BLaER1 treated with 17β-estradiol and CSF1 and Interleukin-3, amounts not matched to agents 10 nM and 100 nM (cell line): ENCODE results near the gene SLC38A11.
"Not testable (repeated sequence)": the region's sequence is repeated elsewhere in the genome, so short reads cannot be mapped to it uniquely, and the experiment has no call there.

Experiments
- H3K27ac ChIP-seq, 11 experiments: shearing (Covaris generic); formaldehyde crosslinking; 2 replicates each; pipeline ENCODE4 v1.8.1; 2022
- H3K27me3 ChIP-seq, 11 experiments: shearing (Covaris generic); formaldehyde crosslinking; 2 replicates each; pipeline ENCODE4 v1.8.1; 2022
- H3K36me3 ChIP-seq, 11 experiments: shearing (Covaris generic); formaldehyde crosslinking; 2 replicates each; pipeline ENCODE4 v1.8.1; 2022
- H3K4me1 ChIP-seq, 10 experiments: shearing (Covaris generic); formaldehyde crosslinking; 2 replicates each; pipeline ENCODE4 v1.8.1; 2022
- H3K4me2 ChIP-seq, 11 experiments: shearing (Covaris generic); formaldehyde crosslinking; 2 replicates each; pipeline ENCODE4 v1.8.1; 2022
- H3K4me3 ChIP-seq, 10 experiments: shearing (Covaris generic); formaldehyde crosslinking; 2 replicates each; pipeline ENCODE4 v1.8.1; 2022
- H3K9ac ChIP-seq, 11 experiments: shearing (Covaris generic); formaldehyde crosslinking; 2 replicates each; pipeline ENCODE4 v1.8.1; 2022
- H3K9me3 ChIP-seq, 11 experiments: shearing (Covaris generic); formaldehyde crosslinking; replicated peaks in 1 of 11; 2 replicates each; pipeline ENCODE4 v1.8.1; 2022
- H4K20me1 ChIP-seq, 11 experiments: shearing (Covaris generic); formaldehyde crosslinking; 2 replicates each; pipeline ENCODE4 v1.8.1; 2022
- Cebpa-rat ChIP-seq, 11 experiments: shearing (Covaris generic); IDR thresholded peaks; 2 replicates each; pipeline ENCODE4 v1.8.1; 2022

SLC38A11 gene, protein sequence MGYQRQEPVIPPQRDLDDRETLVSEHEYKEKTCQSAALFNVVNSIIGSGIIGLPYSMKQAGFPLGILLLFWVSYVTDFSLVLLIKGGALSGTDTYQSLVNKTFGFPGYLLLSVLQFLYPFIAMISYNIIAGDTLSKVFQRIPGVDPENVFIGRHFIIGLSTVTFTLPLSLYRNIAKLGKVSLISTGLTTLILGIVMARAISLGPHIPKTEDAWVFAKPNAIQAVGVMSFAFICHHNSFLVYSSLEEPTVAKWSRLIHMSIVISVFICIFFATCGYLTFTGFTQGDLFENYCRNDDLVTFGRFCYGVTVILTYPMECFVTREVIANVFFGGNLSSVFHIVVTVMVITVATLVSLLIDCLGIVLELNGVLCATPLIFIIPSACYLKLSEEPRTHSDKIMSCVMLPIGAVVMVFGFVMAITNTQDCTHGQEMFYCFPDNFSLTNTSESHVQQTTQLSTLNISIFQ

DNA sequence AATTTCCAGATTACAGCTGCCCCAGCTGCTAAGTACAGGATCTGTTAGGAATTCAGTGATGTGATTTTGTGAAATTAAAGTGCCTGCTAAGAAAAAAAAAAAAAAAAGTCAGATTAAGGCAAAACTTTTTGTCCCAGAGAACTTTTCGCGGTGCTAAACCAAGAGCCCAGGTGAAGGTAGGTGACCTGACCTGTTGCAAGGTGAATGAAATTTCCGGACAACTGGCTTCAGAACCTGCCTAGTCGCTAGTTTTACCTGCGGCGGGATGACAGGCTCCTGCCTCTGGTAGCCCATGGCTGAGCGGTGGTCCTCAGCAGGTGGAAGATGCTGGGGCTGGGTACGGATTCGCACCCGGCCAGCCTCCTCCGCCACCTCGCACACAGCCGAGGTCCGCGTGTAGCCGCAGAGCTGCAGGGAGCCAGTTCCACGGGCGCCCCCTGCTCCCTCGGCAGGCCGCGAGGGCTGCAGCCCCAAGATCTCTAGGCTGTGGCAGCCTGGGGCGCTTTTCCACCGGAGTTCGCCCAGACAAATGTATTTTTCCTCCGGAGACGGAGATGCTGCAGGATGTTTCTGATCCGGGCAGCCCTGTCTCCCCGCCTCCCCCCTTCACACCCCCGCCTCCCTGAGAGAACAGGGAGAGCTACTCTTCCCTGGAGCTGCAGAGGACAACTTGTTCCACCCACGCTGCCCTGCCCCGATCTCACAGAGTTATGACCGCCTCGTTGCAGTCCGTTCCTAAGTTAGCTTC lies at the start of gene SLC38A11:
Gene SLC38A11, minus strand, starts transcription at position 572 of the 748 bp plus-strand sequence. Its CDS starts 278 bp downstream, at position 294.
- Histone ChIP-seq H4K20me1 (no peaks in the 10 kb centered on the region), H3K4me3 (no peak within 1 kb of the TSS), H3K9me3 (no peaks in the 10 kb centered on the region), H3K27ac (no peak within 1 kb of the TSS), H3K4me2 (no peak within 1 kb of the TSS), H3K27me3 (no peaks in the 10 kb centered on the region), H3K9ac (no peak within 1 kb of the TSS), H3K36me3 (no peaks in the 10 kb centered on the region), H3K4me1 (no peaks in the 10 kb centered on the region)
- TF ChIP-seq Cebpa-rat (IDR thresholded peaks at IDR 0.05): no peak

DNA sequence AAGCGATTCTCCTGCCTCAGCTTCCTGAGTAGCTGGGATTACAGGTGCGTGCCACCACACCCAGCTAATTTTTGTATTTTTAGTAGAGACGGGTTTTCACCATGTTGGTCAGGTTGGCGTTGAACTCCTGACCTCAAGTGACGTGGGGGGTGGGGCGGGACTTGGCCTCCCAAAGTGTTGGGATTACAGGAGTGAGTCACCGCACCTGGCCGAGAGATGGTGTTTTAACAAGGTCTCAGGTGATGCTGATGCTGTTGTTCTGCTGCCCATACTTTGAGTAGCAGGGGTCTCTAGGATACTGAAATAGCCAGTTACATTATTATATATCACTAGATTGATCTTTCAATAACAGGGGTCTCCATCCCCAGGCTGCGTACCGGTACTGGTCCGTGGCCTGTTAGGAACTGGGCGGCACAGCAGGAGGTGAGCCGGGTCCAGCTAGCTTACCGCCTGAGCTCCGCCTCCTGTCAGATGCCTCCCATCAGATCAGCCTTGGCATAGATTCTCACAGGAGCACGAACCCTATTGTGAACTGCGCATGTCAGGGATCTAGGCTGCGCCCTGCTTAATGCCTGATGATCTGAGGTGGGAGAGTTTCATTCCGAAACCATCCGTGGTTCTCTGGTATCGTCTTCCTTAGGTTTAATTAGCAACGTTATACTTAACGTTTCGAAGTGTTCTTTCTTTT lies 48.3 kb upstream of the SLC38A11 start:
- H3K9ac ChIP-seq: no peak overlapping the region

DNA sequence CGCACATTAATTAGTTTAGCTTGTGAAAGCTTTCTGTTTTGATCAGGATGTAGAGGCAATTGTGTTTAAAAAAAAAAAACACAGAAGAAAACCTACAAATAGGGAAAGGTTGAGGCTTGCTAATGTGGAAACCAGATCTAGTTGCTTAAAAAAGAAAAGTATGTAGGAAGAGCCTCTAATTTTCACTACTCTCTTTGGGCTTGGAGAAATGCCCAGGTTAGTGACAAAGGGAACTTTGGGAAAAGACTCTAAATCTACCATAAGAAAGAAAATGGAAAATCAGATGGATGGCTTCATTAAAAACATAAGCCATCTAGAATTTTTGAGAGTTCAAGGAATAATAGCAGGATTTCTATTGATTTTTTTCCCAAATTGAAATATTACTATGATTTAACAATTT lies 47.3 kb upstream of the SLC38A11 start:
- Histone ChIP-seq H3K4me1 (peaks cover 0 to 5% (median 0%) of the 10 kb centered on the region in 10 experiments; a peak in 2 of 20 replicates), H3K27ac (no peak overlapping the region), H4K20me1 (no peaks in the 10 kb centered on the region), H3K27me3 (no peaks in the 10 kb centered on the region), H3K36me3 (no peaks in the 10 kb centered on the region), H3K9me3 (no peaks in the 10 kb centered on the region), H3K9ac (no peak overlapping the region), H3K4me2 (no peak overlapping the region), H3K4me3 (no peak overlapping the region)
- no peak for TF ChIP-seq Cebpa-rat (IDR thresholded peaks at IDR 0.05)

More for the DNA sequence above, 48.3 kb upstream of the SLC38A11 start:
- Histone ChIP-seq H3K9me3 (no peaks in the 10 kb centered on the region), H3K27ac (no peak overlapping the region), H3K36me3 (no peaks in the 10 kb centered on the region), H4K20me1 (no peaks in the 10 kb centered on the region), H3K4me2 (no peak overlapping the region), H3K4me3 (no peak overlapping the region), H3K27me3 (no peaks in the 10 kb centered on the region), H3K4me1 (peaks cover 0 to 10% (median 0%) of the 10 kb centered on the region in 10 experiments; a peak in 2 of 20 replicates)
- no peak for TF ChIP-seq Cebpa-rat (IDR thresholded peaks at IDR 0.05)

DNA sequence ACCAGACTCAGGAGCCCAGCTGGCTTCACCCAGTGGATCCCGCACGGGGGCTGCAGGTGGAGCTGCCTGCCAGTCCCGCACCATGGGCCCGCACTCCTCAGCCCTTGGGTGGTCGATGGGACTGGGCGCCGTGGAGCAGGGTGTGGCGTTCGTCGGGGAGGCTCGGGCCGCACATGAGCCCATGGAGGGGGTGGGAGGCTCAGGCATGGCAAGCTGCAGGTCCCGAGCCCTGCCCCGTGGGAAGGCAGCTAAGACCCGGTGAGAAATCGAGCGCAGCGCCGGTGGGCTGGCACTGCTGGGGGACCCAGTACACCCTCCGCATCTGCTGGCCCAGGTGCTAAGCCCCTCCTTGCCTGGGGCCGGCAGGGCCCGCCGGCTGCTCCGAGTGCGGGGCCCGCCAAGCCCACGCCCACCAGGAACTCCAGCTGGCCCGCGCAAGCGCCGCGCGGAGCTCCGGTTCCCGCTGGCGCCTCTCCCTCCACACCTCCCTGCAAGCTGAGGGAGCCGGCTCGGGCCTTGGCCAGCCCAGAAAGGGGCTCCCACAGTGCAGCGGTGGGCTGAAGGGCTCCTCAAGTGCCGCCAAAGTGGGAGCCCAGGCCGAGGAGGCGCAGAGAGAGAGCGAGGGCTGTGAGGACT lies 39.5 kb upstream of the SLC38A11 start:
- not testable (repeated sequence) for H3K27me3 ChIP-seq, H3K9me3 ChIP-seq, H3K4me2 ChIP-seq, H3K36me3 ChIP-seq, H3K9ac ChIP-seq, H3K4me3 ChIP-seq, H4K20me1 ChIP-seq, H3K27ac ChIP-seq
- H3K4me1 ChIP-seq: peaks cover 8 to 16% (median 10%) of the 10 kb centered on the region in 10 experiments; a peak in 18 of 20 replicates

DNA sequence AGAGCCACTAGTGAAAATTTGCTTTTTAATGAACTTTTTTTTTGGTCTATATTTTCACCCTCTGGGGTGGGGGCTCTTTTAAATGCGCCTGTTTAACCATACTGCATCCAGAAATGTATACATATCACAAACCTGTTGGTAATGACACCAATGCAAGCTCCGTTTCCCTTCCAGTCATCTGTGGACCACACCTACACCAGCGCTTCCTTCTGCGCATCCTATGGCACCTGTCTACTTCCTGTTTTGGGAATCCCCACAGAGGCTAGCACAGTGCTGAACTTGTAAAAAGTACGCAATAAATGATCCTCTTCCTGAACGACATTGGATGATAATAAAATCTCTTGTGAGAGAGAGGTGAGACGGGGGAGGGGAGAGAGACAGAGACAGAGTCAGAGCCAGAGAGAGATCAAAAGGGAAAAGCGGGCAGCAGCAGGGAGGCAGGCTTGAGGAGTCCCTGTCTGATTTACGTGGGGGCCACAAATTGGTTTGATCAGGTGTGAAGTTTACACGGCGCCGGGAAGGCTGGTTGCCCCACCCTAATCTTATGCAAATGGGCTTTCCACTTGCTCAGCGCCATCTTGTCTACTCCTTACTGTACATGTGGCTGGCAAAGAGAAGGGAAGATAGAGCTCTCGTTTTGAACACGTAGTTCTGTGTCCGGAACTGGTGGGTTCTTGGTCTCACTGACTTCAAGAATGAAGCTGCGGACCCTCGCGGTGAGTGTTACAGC lies 38.1 kb upstream of the SLC38A11 start:
- Histone ChIP-seq H3K27ac (no peak overlapping the region), H3K9me3 (no peaks in the 10 kb centered on the region), H3K27me3 (no peaks in the 10 kb centered on the region), H3K4me2 (no peak overlapping the region), H3K4me1 (peaks cover 8 to 16% (median 10%) of the 10 kb centered on the region in 10 experiments; a peak in 18 of 20 replicates), H3K9ac (no peak overlapping the region), H3K36me3 (no peaks in the 10 kb centered on the region), H4K20me1 (no peaks in the 10 kb centered on the region), H3K4me3 (no peak overlapping the region)
- no peak for TF ChIP-seq Cebpa-rat (IDR thresholded peaks at IDR 0.05)

DNA sequence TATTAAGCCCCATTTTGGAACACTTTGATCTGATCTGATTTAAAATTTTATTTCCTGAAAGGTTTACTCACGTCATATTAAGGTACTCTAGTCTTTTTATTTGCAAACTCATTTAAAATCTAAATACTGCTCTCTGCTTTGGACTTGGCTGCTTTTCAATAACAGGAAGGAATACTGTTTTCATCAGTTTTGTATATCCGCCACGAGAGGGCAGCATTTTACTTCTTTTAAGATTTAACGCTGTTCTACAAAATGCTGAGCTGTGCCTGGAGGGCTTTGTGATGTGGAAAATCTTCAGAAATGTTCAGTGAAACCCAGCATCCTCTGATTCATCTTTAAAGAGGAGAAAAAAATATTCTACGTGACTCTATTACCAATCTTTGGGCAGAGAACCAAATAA lies 37.5 kb upstream of the SLC38A11 start:
- Histone ChIP-seq H3K4me3 (no peak overlapping the region), H4K20me1 (no peaks in the 10 kb centered on the region), H3K27me3 (no peaks in the 10 kb centered on the region), H3K9ac (no peak overlapping the region), H3K27ac (no peak overlapping the region; a peak in 1 of 22 replicates), H3K4me1 (peaks cover 8 to 16% (median 10%) of the 10 kb centered on the region in 10 experiments; a peak in 18 of 20 replicates), H3K9me3 (no peaks in the 10 kb centered on the region), H3K36me3 (no peaks in the 10 kb centered on the region), H3K4me2 (no peak overlapping the region)
- TF ChIP-seq Cebpa-rat (IDR thresholded peaks at IDR 0.05): no peak

DNA sequence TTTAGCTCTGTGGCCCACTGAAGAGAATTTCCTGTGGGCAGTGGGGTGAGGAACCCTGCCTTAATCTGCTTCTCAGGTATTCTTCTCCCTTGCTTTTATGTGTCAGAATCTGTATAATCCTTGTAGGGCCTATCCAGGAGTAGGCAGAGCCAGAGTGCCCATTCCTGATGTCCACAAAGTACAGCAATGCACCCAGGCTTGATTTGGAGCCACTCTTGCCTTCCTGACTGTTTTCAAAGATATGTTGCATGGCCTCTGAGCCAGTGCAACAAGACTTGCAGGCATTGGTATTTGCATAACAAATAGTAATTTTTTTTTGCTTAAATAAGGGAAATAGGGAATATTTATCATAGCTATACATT lies 36.7 kb upstream of the SLC38A11 start:
- not testable (repeated sequence) for H4K20me1 ChIP-seq, H3K4me3 ChIP-seq, H3K36me3 ChIP-seq, H3K9me3 ChIP-seq, H3K27me3 ChIP-seq
- Histone ChIP-seq H3K9ac (peak overlapping the region in 1 of 11 experiments; percentile 37; a peak in 1 of 22 replicates), H3K4me1 (peaks cover 8 to 16% (median 10%) of the 10 kb centered on the region in 10 experiments; a peak in 18 of 20 replicates), H3K4me2 (peak overlapping the region in 10 of 11 experiments; percentile 0 to 44 (median 21); a peak in 10 of 22 replicates), H3K27ac (peak overlapping the region in 3 of 11 experiments; percentile 14 to 18 (median 16); a peak in 2 of 22 replicates)

DNA sequence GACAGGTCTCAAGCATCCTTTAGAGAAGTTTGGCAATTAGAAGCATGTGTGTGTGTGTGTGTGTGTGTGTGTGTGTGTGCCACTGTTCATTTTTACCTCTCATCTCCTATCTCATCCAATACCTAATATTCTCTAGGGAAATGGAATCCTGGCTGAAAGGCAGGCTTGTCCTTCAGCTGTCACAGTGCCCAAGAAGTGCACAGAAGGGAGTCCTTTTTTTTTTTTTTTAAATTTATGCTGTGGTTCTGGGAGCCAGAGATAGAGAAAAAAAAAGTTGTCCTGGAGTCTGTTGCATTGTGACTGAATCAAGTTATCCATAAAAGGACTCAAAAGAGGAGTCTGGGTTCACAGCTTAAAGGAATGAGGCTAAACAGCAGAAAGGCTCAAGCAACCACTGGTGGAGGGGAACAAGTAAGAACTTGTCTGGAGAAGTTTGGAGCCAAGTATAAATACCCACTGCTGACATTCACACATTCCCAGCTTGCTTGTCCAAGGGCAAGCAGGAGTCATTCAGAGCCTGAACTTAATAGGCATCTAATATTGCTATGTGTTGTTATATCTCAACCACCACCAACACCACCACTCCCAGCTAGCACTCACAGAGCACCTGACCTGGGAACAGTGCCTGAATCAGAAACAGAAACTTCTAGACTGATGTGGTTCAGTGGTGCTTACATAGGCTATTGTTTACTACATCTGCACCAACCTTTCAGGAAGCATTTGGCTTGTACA lies 36.2 kb upstream of the SLC38A11 start:
- not testable (repeated sequence) for H3K4me3 ChIP-seq, H3K36me3 ChIP-seq, H3K27me3 ChIP-seq, H4K20me1 ChIP-seq, H3K9me3 ChIP-seq
- peak overlapping the region in 1 of 11 experiments; percentile 37; a peak in 1 of 22 replicates for H3K9ac ChIP-seq
- H3K4me1 ChIP-seq: peaks cover 8 to 16% (median 10%) of the 10 kb centered on the region in 10 experiments; a peak in 18 of 20 replicates
- H3K4me2 ChIP-seq: peak overlapping the region in 10 of 11 experiments; percentile 0 to 44 (median 21); a peak in 12 of 22 replicates
- H3K27ac ChIP-seq: peak overlapping the region in 3 of 11 experiments; percentile 14 to 18 (median 16); a peak in 2 of 22 replicates

DNA sequence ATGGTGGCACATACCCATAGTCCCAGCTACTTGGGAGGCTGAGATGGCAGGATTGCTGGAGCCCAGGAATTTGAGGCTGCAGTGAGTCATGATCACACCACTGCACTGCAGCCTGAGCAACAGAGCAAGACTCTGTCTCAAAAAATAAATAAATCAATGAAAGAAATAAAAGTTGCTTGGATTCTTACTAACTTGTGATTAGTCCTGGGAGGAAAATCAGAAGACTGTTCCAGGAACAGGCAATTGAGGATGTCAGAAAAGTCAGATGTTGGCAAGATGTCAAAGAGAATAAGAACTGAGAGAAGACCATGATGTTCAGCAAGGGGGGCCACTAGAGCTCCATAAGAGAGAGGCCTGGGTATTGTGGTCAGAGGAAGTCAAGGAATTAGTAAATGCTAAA lies 35.6 kb upstream of the SLC38A11 start:
- not testable (repeated sequence) for H4K20me1 ChIP-seq, H3K9ac ChIP-seq, H3K4me3 ChIP-seq, H3K36me3 ChIP-seq, H3K27me3 ChIP-seq, H3K9me3 ChIP-seq, H3K27ac ChIP-seq, H3K4me2 ChIP-seq
- peaks cover 8 to 16% (median 10%) of the 10 kb centered on the region in 10 experiments; a peak in 18 of 20 replicates for H3K4me1 ChIP-seq

DNA sequence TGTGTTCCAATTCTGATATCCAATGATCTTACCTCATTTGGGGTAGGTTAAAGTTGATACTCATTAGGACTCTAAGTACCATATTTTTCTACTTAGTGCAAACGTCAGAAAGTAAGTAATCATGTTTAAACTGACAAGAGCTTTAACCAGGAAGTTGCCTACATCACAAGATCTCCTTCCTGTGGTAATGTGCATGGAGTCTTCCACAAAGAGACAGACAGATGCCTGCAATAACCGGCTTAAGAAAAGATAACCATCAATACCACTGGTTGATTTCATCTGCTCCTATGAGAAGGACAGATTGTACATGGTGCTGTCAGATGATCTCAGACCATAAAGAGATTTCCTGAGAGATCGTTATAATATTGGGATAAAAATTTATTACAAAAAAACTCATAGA lies 33.5 kb upstream of the SLC38A11 start:
- not testable (repeated sequence) for H4K20me1 ChIP-seq, H3K27me3 ChIP-seq, H3K9me3 ChIP-seq, H3K4me2 ChIP-seq, H3K36me3 ChIP-seq, H3K9ac ChIP-seq, H3K4me3 ChIP-seq, H3K27ac ChIP-seq
- peaks cover 8 to 16% (median 10%) of the 10 kb centered on the region in 10 experiments; a peak in 18 of 20 replicates for H3K4me1 ChIP-seq

DNA sequence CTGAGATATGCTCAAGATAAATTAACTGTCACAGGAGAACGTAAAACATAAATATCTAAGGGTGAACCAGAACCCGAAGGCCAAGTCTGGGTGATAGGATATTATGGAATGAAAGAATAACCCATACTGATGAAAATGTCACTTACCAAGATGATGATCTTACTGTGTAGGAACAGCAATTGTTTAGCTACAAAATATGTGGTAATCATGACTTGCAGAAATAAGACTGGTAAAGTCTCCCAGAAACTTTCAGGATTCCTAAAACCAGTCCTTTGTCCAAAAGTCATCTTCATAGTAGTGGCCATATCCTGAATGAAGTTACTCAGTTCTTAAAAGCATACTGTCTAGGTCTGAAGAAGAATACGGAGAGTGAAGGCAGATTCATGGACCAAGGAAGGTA lies 30.7 kb upstream of the SLC38A11 start:
- not testable (repeated sequence) for H4K20me1 ChIP-seq, H3K4me3 ChIP-seq, H3K9me3 ChIP-seq, H3K36me3 ChIP-seq, H3K4me2 ChIP-seq, H3K9ac ChIP-seq, H3K27ac ChIP-seq, H3K27me3 ChIP-seq
- peaks cover 9 to 14% (median 11%) of the 10 kb centered on the region in 10 experiments for H3K4me1 ChIP-seq
